OCI-LY1 (cell line): Measurements from ENCODE around the gene LRMDA.
A peak's percentile ranks its signal among the peaks of the same experiment; 100 is the strongest.

Source experiments
- EZH2 ChIP-seq: fragments of 200-600 bp; sonication (generic), shearing (Covaris generic); IDR thresholded peaks from 2 replicates; pipeline ENCODE4 v1.8.0; 2017; ENCODE audit warnings: borderline replicate concordance, mixed run types, mild to moderate bottlenecking, antibody characterized with exemption, low read length, moderate library complexity, mixed read lengths
- TF ChIP-seq, protein P1 (sequence below): fragments of 200-600 bp; sonication (generic), shearing (Covaris generic); IDR thresholded peaks from 2 replicates; pipeline ENCODE4 v1.5.1; 2017; ENCODE audit warnings: mild to moderate bottlenecking, antibody characterized with exemption, low read length, moderate library complexity, mixed read lengths

DNA sequence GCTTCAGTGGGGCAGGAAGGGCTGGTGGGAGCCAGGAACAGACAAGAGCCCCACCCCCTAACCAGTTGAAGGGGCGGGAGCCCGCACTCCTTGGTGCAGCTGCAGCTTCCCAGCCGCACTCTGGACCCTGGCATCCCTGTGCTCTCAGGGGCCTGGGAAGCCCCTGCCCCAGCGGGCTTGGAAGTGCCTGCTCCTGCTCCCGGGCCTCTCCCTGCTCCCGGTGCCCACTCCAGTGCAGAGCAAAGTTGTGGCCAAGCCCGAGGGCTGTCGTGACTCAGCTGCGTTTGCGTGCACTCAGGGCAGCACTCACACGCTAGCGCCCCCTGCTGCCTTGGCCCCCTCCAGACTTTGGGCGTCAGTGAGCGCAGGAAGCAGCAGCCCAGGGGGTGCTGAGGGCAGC lies 883.8 kb downstream of the LRMDA start:
- TF ChIP-seq EZH2, result no peak
- TF ChIP-seq, protein P1, sequence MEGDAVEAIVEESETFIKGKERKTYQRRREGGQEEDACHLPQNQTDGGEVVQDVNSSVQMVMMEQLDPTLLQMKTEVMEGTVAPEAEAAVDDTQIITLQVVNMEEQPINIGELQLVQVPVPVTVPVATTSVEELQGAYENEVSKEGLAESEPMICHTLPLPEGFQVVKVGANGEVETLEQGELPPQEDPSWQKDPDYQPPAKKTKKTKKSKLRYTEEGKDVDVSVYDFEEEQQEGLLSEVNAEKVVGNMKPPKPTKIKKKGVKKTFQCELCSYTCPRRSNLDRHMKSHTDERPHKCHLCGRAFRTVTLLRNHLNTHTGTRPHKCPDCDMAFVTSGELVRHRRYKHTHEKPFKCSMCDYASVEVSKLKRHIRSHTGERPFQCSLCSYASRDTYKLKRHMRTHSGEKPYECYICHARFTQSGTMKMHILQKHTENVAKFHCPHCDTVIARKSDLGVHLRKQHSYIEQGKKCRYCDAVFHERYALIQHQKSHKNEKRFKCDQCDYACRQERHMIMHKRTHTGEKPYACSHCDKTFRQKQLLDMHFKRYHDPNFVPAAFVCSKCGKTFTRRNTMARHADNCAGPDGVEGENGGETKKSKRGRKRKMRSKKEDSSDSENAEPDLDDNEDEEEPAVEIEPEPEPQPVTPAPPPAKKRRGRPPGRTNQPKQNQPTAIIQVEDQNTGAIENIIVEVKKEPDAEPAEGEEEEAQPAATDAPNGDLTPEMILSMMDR, result peak; percentile 30
